Left hindlimb (tissue), 1 donor: ENCODE measurements around the gene CRK.
"Not testable (repeated sequence)": the region's sequence is repeated elsewhere in the genome, so short reads cannot be mapped to it uniquely, and the experiment has no call there.

Source experiments
- DNase-seq: peaks from one replicate; pipeline ENCODE4 v3.0.0-alpha.2; 2018

The CRK gene

GRCh38 chr17:1462164-1463112 is 6.4 kb upstream of the CRK start:
- DNase-seq: no peak

GRCh38 chr17:1461198-1461944 is 5.3 kb upstream of the CRK start:
- no peak for DNase-seq

GRCh38 chr17:1460233-1460632 is 4.2 kb upstream of the CRK start:
- DNase-seq: no peak

- peak; percentile 75 for DNase-seq
These were observed 688 bp downstream of the CRK start for GRCh38 chr17:1455291-1455796.

GRCh38 chr17:1454541-1454940 is 1.5 kb downstream of the CRK start:
- no peak for DNase-seq

GRCh38 chr17:1453694-1454093 is 2.3 kb downstream of the CRK start:
- DNase-seq: not testable (repeated sequence)

- no peak for DNase-seq
These were observed 3.2 kb downstream of the CRK start for GRCh38 chr17:1452836-1453235.

GRCh38 chr17:1450261-1450660 is 5.8 kb downstream of the CRK start:
- not testable (repeated sequence) for DNase-seq

GRCh38 chr17:1449412-1449967 is 6.5 kb downstream of the CRK start:
- no peak for DNase-seq

- DNase-seq: no peak
These were observed 9.0 kb downstream of the CRK start for GRCh38 chr17:1447052-1447451.

GRCh38 chr17:1446201-1446600 is 9.8 kb downstream of the CRK start:
- DNase-seq: no peak

- DNase-seq: not testable (repeated sequence)
These were observed 10.3 kb downstream of the CRK start for GRCh38 chr17:1445695-1446094.

- not testable (repeated sequence) for DNase-seq
These were observed 13.3 kb downstream of the CRK start for GRCh38 chr17:1442721-1443120.

- DNase-seq: no peak
These were observed 13.8 kb downstream of the CRK start for GRCh38 chr17:1442187-1442586.

- no peak for DNase-seq
These were observed 15.1 kb downstream of the CRK start for GRCh38 chr17:1440921-1441320.

GRCh38 chr17:1438593-1439083 is 17.4 kb downstream of the CRK start:
- no peak for DNase-seq

- no peak for DNase-seq
These were observed 20.7 kb downstream of the CRK start for GRCh38 chr17:1435326-1435725.

GRCh38 chr17:1434150-1434549 is 21.9 kb downstream of the CRK start:
- DNase-seq: no peak

- DNase-seq: no peak
These were observed 24.4 kb downstream of the CRK start for GRCh38 chr17:1431631-1432104.

- DNase-seq: no peak
These were observed 32.4 kb downstream of the CRK start for GRCh38 chr17:1423456-1424135.

GRCh38 chr17:1422885-1423284 is 33.1 kb downstream of the CRK start:
- DNase-seq: no peak

- DNase-seq: no peak
These were observed 34.6 kb downstream of the CRK start for GRCh38 chr17:1421470-1421869.
